HG03565 (cell line): ENCODE data around the gene PBRM1.

Experiments used
- ATAC-seq: cut with Tn5 transposase; IDR thresholded peaks from one replicate; pipeline ENCODE4 v1.9.1; 2021; ENCODE audit warnings: mild to moderate bottlenecking, moderate library complexity; ENCODE audit not compliant: unreplicated experiment

The PBRM1 gene

GRCh38 chr3:52670621-52671521 lies 14.8 kb downstream of the PBRM1 start:
- peak; percentile 62 for ATAC-seq

GRCh38 chr3:52663098-52663497 lies 22.6 kb downstream of the PBRM1 start:
- ATAC-seq = no peak

GRCh38 chr3:52660046-52660445 lies 25.7 kb downstream of the PBRM1 start:
- ATAC-seq = no peak

GRCh38 chr3:52655895-52656294 lies 29.8 kb downstream of the PBRM1 start:
- ATAC-seq = no peak

- no peak for ATAC-seq
Measured at GRCh38 chr3:52651592-52651991, 34.1 kb downstream of the PBRM1 start.

GRCh38 chr3:52650439-52650838 lies 35.3 kb downstream of the PBRM1 start:
- ATAC-seq = no peak

GRCh38 chr3:52649461-52650210 lies 36.1 kb downstream of the PBRM1 start:
- ATAC-seq = no peak

GRCh38 chr3:52645549-52645948 lies 40.2 kb downstream of the PBRM1 start:
- ATAC-seq = no peak

- no peak for ATAC-seq
Measured at GRCh38 chr3:52636673-52637072, 49.0 kb downstream of the PBRM1 start.

GRCh38 chr3:52633786-52634185 lies 51.9 kb downstream of the PBRM1 start:
- no peak for ATAC-seq

- ATAC-seq = no peak
Measured at GRCh38 chr3:52625041-52625440, 60.7 kb downstream of the PBRM1 start.

GRCh38 chr3:52623234-52623792 lies 62.4 kb downstream of the PBRM1 start:
- no peak for ATAC-seq

GRCh38 chr3:52620580-52620979 lies 65.1 kb downstream of the PBRM1 start:
- ATAC-seq = no peak

- no peak for ATAC-seq
Measured at GRCh38 chr3:52615166-52615565, 70.5 kb downstream of the PBRM1 start.

- ATAC-seq = no peak
Measured at GRCh38 chr3:52614689-52615088, 71.0 kb downstream of the PBRM1 start.

GRCh38 chr3:52609316-52609815 lies 76.3 kb downstream of the PBRM1 start:
- ATAC-seq = no peak

- ATAC-seq = no peak
Measured at GRCh38 chr3:52608337-52608736, 77.4 kb downstream of the PBRM1 start.

- ATAC-seq = no peak
Measured at GRCh38 chr3:52606373-52607085, 79.2 kb downstream of the PBRM1 start.

- no peak for ATAC-seq
Measured at GRCh38 chr3:52600258-52600657, 85.5 kb downstream of the PBRM1 start.

- ATAC-seq = no peak
Measured at GRCh38 chr3:52596658-52597265, 89.0 kb downstream of the PBRM1 start.
